Sigmoid colon (tissue), 4 donors: ENCODE results near the gene PSG4.
"Not testable (repeated sequence)": the region's sequence is repeated elsewhere in the genome, so short reads cannot be mapped to it uniquely, and the experiment has no call there.

Experiments
- CTCF ChIP-seq, 4 experiments: fragments of 450-650 bp in 3 of 4; fragments of 200-600 bp in 1 of 4; IDR thresholded peaks; one replicate each; pipeline ENCODE4 v1.5.1; 2016 to 2019; ENCODE audit warnings: antibody characterized with exemption in 4 of 4, mild to moderate bottlenecking in 3 of 4, moderate library complexity in 2 of 4
- POLR2A ChIP-seq, 2 donors: fragments of 450-650 bp; IDR thresholded peaks; one replicate each; pipeline ENCODE4 v1.6.1; 2016; ENCODE audit warnings: antibody characterized with exemption in 2 of 2, mild to moderate bottlenecking in 2 of 2, moderate library complexity in 2 of 2
- POLR2AphosphoS5 ChIP-seq, 4 donors: sonication (generic); formaldehyde crosslinking; IDR thresholded peaks; one replicate each; pipeline ENCODE4 v1.6.1; 2017; ENCODE audit warnings: antibody characterized with exemption in 4 of 4

GRCh38 chr19:43235686-43236085, 30.2 kb upstream of the PSG4 start:
- TF ChIP-seq POLR2A, CTCF, POLR2AphosphoS5 (IDR thresholded peaks at IDR 0.05): not testable (repeated sequence)
